ENCODE measurements around the gene SLC44A1. TPM values are rescaled to one million over a fixed set of nuclear protein-coding genes. Genes with fewer than 3 reads are reported as not detected.

SLC44A1 gene
- total RNA-seq, 1 experiment from 2014 or later = 32.0 TPM

- peak; percentile 60 for DNase-seq (ENCODE audit: low read depth)
These were observed 88.6 kb downstream of the SLC44A1 start for GRCh38 chr9:105333076-105333475.

- DNase-seq (ENCODE audit: low read depth) = no peak
These were observed 89.4 kb downstream of the SLC44A1 start for GRCh38 chr9:105333811-105334210.

- DNase-seq (ENCODE audit: low read depth) = no peak
These were observed 93.9 kb downstream of the SLC44A1 start for GRCh38 chr9:105338308-105338707.

- DNase-seq (ENCODE audit: low read depth) = no peak
These were observed 95.4 kb downstream of the SLC44A1 start for GRCh38 chr9:105339849-105340248.

GRCh38 chr9:105341434-105342146 lies 97.1 kb downstream of the SLC44A1 start:
- DNase-seq (ENCODE audit: low read depth) = peak; percentile 31

GRCh38 chr9:105342147-105342505 lies 97.7 kb downstream of the SLC44A1 start:
- no peak for DNase-seq (ENCODE audit: low read depth)

GRCh38 chr9:105344283-105344682 lies 99.8 kb downstream of the SLC44A1 start:
- DNase-seq (ENCODE audit: low read depth) = no peak

- DNase-seq (ENCODE audit: low read depth) = no peak
These were observed 101.2 kb downstream of the SLC44A1 start for GRCh38 chr9:105345626-105346025.

GRCh38 chr9:105346273-105346672 lies 101.8 kb downstream of the SLC44A1 start:
- DNase-seq (ENCODE audit: low read depth) = no peak

GRCh38 chr9:105354448-105354847 lies 110.0 kb downstream of the SLC44A1 start:
- DNase-seq (ENCODE audit: low read depth) = no peak

GRCh38 chr9:105355781-105356180 lies 111.3 kb downstream of the SLC44A1 start:
- peak; percentile 19 for DNase-seq (ENCODE audit: low read depth)

GRCh38 chr9:105357937-105358336 lies 113.5 kb downstream of the SLC44A1 start:
- DNase-seq (ENCODE audit: low read depth) = no peak

GRCh38 chr9:105359892-105360291 lies 115.4 kb downstream of the SLC44A1 start:
- DNase-seq (ENCODE audit: low read depth) = peak; percentile 67

- peak; percentile 2 for DNase-seq (ENCODE audit: low read depth)
These were observed 115.9 kb downstream of the SLC44A1 start for GRCh38 chr9:105360344-105360743.

GRCh38 chr9:105361873-105362272 lies 117.4 kb downstream of the SLC44A1 start:
- no peak for DNase-seq (ENCODE audit: low read depth)

- DNase-seq (ENCODE audit: low read depth) = no peak
These were observed 118.0 kb downstream of the SLC44A1 start for GRCh38 chr9:105362470-105362869.

- DNase-seq (ENCODE audit: low read depth) = no peak
These were observed 119.4 kb downstream of the SLC44A1 start for GRCh38 chr9:105363837-105364236.

GRCh38 chr9:105369911-105370310 lies 125.5 kb downstream of the SLC44A1 start:
- DNase-seq (ENCODE audit: low read depth) = no peak

GRCh38 chr9:105373723-105374122 lies 129.3 kb downstream of the SLC44A1 start:
- no peak for DNase-seq (ENCODE audit: low read depth)

- no peak for DNase-seq (ENCODE audit: low read depth)
These were observed 130.9 kb downstream of the SLC44A1 start for GRCh38 chr9:105375323-105375722.

GRCh38 chr9:105376893-105377292 lies 132.4 kb downstream of the SLC44A1 start:
- DNase-seq (ENCODE audit: low read depth) = no peak

- no peak for DNase-seq (ENCODE audit: low read depth)
These were observed 141.0 kb downstream of the SLC44A1 start for GRCh38 chr9:105385381-105385985.

- DNase-seq (ENCODE audit: low read depth) = no peak
These were observed 145.3 kb downstream of the SLC44A1 start for GRCh38 chr9:105389796-105390195.
